Upper lobe of left lung (tissue), 4 donors: ENCODE results near the gene UBE2S.

Experiments used
- CTCF ChIP-seq, 6 experiments: fragments of 450-650 bp in 4 of 6; fragments of 200-600 bp in 2 of 6; sonication (generic) in 2 of 6; IDR thresholded peaks; one replicate each; pipeline ENCODE4 v1.5.1; 2016 to 2019; ENCODE audit warnings: antibody characterized with exemption in 6 of 6
- EP300 ChIP-seq, 4 donors: sonication (generic); formaldehyde crosslinking; IDR thresholded peaks; one replicate each; pipeline ENCODE4 v1.5.1; 2017; ENCODE audit warnings: antibody characterized with exemption in 4 of 4, control low read depth in 2 of 4
- POLR2A ChIP-seq, 4 donors: fragments of 450-650 bp; IDR thresholded peaks; one replicate each; pipeline ENCODE4 v1.5.1; 2016 to 2017; ENCODE audit warnings: antibody characterized with exemption in 4 of 4, mild to moderate bottlenecking in 2 of 4

- TF ChIP-seq CTCF (IDR thresholded peaks at IDR 0.05) = no peak
- TF ChIP-seq EP300 (IDR thresholded peaks at IDR 0.05) = no peak
- no peak for TF ChIP-seq POLR2A (IDR thresholded peaks at IDR 0.05)
Measured at GRCh38 chr19:55392820-55393761, 14.5 kb downstream of the UBE2S start.
